ENCODE results near the gene OVOL3.

DNA sequence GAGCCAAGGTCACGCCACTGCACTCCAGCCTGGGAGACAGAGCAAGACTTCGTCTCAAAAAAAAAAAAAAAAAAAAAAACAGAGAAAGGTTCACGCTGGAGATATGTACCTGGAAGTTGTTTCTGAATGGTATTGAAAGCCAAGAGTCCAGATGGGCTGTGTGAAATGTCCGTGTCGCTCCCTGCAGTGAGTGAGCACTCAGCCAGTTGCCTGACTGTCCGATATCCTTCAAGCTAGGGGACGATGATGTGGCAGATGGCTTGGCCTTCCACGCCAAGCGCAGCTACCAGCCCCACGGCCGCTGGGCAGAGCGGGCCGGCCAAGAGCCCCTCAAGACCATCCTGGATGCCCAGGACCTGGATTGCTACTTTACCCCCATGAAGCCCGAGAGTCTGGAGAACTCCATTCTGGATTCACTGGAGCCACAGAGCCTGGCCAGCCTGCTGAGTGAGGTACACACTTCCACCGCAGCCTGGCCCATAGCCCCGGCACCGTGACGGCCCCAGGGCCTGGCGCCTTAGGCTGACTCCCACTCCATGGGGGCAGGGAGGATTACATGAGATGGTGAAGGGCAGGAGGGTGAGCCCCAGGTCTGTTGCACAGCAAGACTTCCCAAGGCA lies 11.7 kb upstream of the OVOL3 start:
- no peak for TF ChIP-seq POLR2AphosphoS5 (IDR thresholded peaks at IDR 0.05)
- TF ChIP-seq POLR2A (IDR thresholded peaks at IDR 0.05), result no peak
